Left ventricle myocardium inferior (tissue), 1 donor: Measurements from ENCODE around the gene STXBP6. TPM values are rescaled to one million over a fixed set of nuclear protein-coding genes. Genes with fewer than 3 reads are reported as not detected.
A peak's percentile ranks its signal among the peaks of the same experiment; 100 is the strongest.

Experiments used
- DNase-seq: peaks from one replicate; pipeline ENCODE4 v3.0.0-alpha.2; 2020
- H3K27ac ChIP-seq: fragments of 200-600 bp; replicated peaks from 2 replicates; pipeline ENCODE4 v1.8.0; 2021
- H3K27me3 ChIP-seq: fragments of 200-600 bp; 2 replicates; pipeline ENCODE4 v1.8.0; 2021; ENCODE audit warnings: low read depth
- H3K36me3 ChIP-seq: fragments of 200-600 bp; 2 replicates; pipeline ENCODE4 v1.8.0; 2021
- H3K4me1 ChIP-seq: fragments of 200-600 bp; 2 replicates; pipeline ENCODE4 v1.8.0; 2021
- H3K4me3 ChIP-seq: fragments of 200-600 bp; 2 replicates; pipeline ENCODE4 v1.8.0; 2021; ENCODE audit warnings: mild to moderate bottlenecking, moderate library complexity
- H3K9me3 ChIP-seq: fragments of 200-600 bp; replicated peaks from 2 replicates; pipeline ENCODE4 v1.8.0; 2021
- CTCF ChIP-seq: fragments of 200-600 bp; IDR thresholded peaks from 2 replicates; pipeline ENCODE4 v1.8.0; 2021; ENCODE audit warnings: antibody characterized with exemption, mild to moderate bottlenecking, borderline replicate concordance
- intact Hi-C: fragments of 100-400 bp; cut with micrococcal nuclease; formaldehyde crosslinking; loops from one replicate; pipeline ENCODE4 v1.11.0; 2022
- total RNA-seq: library from RNA; stranded (reverse); fragmentation: NEBNext Ultra II Directional; extraction: Animal tissue kit (Norgen Biotek cat#: 25700); gene quantifications from one replicate; pipeline ENCODE4 v1.2.1, GENCODE V29; 2021
- donor health status: DM: no; HTN: yes; CAD: no; lungs with severe emphysema.

Gene STXBP6
- total RNA-seq, 1 donor from 2014 or later = 21.7 TPM

- no peak for DNase-seq
- no peaks in the 10 kb centered on the region for H3K9me3 ChIP-seq
- no peak overlapping the region for H3K4me3 ChIP-seq
- peak overlapping the region; percentile 39 for H3K27ac ChIP-seq
- TF ChIP-seq CTCF = no peak
- H3K27me3 ChIP-seq = no peaks in the 10 kb centered on the region
- peaks cover 50% of the 10 kb centered on the region for H3K4me1 ChIP-seq
- intact Hi-C loops = no loop called here
- peaks cover 14% of the 10 kb centered on the region for H3K36me3 ChIP-seq
Observed at GRCh38 chr14:24984846-24985589, 64.9 kb downstream of the STXBP6 start.

GRCh38 chr14:24982472-24983155 lies 67.3 kb downstream of the STXBP6 start:
- Histone ChIP-seq H3K4me3 (no peak overlapping the region), H3K27me3 (no peaks in the 10 kb centered on the region), H3K9me3 (no peaks in the 10 kb centered on the region), H3K36me3 (peaks cover 4% of the 10 kb centered on the region), H3K27ac (no peak overlapping the region), H3K4me1 (peaks cover 52% of the 10 kb centered on the region)
- TF ChIP-seq CTCF = no peak
- intact Hi-C loops = no loop called here
- DNase-seq = no peak

- H3K4me1 ChIP-seq = peaks cover 52% of the 10 kb centered on the region
- intact Hi-C loops = no loop called here
- no peak for TF ChIP-seq CTCF
- H3K36me3 ChIP-seq = no peaks in the 10 kb centered on the region
- DNase-seq = no peak
- H3K4me3 ChIP-seq = no peak overlapping the region
- no peaks in the 10 kb centered on the region for H3K27me3 ChIP-seq
- no peaks in the 10 kb centered on the region for H3K9me3 ChIP-seq
- H3K27ac ChIP-seq = no peak overlapping the region
Observed at GRCh38 chr14:24979725-24980239, 70.2 kb downstream of the STXBP6 start.

- Histone ChIP-seq H3K27me3 (no peaks in the 10 kb centered on the region), H3K27ac (no peak overlapping the region), H3K4me1 (peaks cover 52% of the 10 kb centered on the region), H3K4me3 (no peak overlapping the region), H3K9me3 (no peaks in the 10 kb centered on the region), H3K36me3 (no peaks in the 10 kb centered on the region)
- no peak for TF ChIP-seq CTCF
- intact Hi-C loops = no loop called here
- DNase-seq = no peak
Observed at GRCh38 chr14:24978862-24979724, 70.9 kb downstream of the STXBP6 start.

GRCh38 chr14:24976602-24977001 lies 73.3 kb downstream of the STXBP6 start:
- H3K4me3 ChIP-seq = no peak overlapping the region
- no peaks in the 10 kb centered on the region for H3K36me3 ChIP-seq
- peaks cover 61% of the 10 kb centered on the region for H3K4me1 ChIP-seq
- DNase-seq = no peak
- H3K27ac ChIP-seq = no peak overlapping the region
- H3K9me3 ChIP-seq = no peaks in the 10 kb centered on the region
- no peak for TF ChIP-seq CTCF
- intact Hi-C loops = no loop called here
- no peaks in the 10 kb centered on the region for H3K27me3 ChIP-seq
